Measurements from ENCODE around the gene MICAL3.
A peak's percentile ranks its signal among the peaks of the same experiment; 100 is the strongest.

Gene MICAL3

DNA sequence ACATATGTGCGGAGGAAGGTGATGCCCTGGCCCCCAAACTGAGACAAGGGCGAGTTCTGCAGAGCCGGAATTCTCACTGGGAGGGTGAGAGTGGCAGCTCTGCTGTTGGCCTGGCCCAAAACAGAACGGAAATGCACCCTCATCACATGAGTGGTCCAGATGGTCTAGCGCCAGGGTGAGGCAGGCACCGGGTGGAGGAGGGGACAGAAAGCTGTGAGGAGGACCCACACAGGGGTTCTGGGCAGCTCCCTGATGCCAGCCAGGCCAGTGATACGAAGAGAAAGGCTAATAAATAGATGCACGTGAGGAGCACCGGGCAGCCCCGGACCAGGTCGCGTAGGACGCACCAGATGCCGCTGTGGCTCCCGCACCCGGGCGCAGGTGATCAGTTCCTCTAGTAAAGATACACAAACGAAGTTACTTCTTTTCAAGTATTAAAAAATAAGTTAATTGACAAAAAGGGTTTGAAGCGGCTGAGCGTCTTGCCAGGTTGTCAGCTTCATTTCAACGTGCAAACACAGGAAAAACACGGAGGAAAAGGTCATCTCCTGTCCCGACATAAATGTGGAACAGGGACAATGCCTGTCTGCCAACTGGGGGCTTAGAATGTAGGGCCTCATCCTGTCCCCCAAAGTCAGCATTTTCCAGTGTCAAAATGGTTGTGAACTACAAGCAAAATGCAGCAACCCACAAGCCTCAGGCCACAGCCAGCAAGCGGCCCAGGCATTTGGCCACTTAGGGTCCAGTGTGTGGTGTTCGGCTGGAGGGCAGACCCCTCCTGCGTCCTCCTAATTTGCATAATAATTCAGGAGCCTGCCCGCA, 234.8 kb downstream of the MICAL3 start:
- H3K9me3 ChIP-seq (ENCODE audit: control insufficient read depth, low read length), result no peaks in the 10 kb centered on the region
- H3K27me3 ChIP-seq (replicated peaks; ENCODE audit: control insufficient read depth, insufficient read depth, low read length), result no peaks in the 10 kb centered on the region
- H3K9ac ChIP-seq (ENCODE audit: low read length), result no peak overlapping the region
- H3K4me3 ChIP-seq (ENCODE audit: low read length), result no peak overlapping the region
- H3K36me3 ChIP-seq (ENCODE audit: control insufficient read depth, insufficient read depth, low read length, severe bottlenecking), result peaks cover 23% of the 10 kb centered on the region
- peaks cover 15% of the 10 kb centered on the region for H3K4me1 ChIP-seq (ENCODE audit: control insufficient read depth, insufficient read depth, low read length)
- no peak for DNase-seq (ENCODE audit: low read depth)

GRCh38 chr22:17788528-17789378, 235.6 kb downstream of the MICAL3 start:
- Histone ChIP-seq H3K36me3 (ENCODE audit: control insufficient read depth, insufficient read depth, low read length, severe bottlenecking) (peaks cover 23% of the 10 kb centered on the region), H3K9me3 (ENCODE audit: control insufficient read depth, low read length) (no peaks in the 10 kb centered on the region), H3K9ac (ENCODE audit: low read length) (no peak overlapping the region), H3K27me3 (replicated peaks; ENCODE audit: control insufficient read depth, insufficient read depth, low read length) (no peaks in the 10 kb centered on the region), H3K4me3 (ENCODE audit: low read length) (no peak overlapping the region), H3K4me1 (ENCODE audit: control insufficient read depth, insufficient read depth, low read length) (peaks cover 15% of the 10 kb centered on the region)
- DNase-seq (ENCODE audit: low read depth), result no peak

- no peaks in the 10 kb centered on the region for H3K9me3 ChIP-seq (ENCODE audit: control insufficient read depth, low read length)
- no peak overlapping the region for H3K9ac ChIP-seq (ENCODE audit: low read length)
- no peaks in the 10 kb centered on the region for H3K27me3 ChIP-seq (replicated peaks; ENCODE audit: control insufficient read depth, insufficient read depth, low read length)
- peaks cover 20% of the 10 kb centered on the region for H3K4me1 ChIP-seq (ENCODE audit: control insufficient read depth, insufficient read depth, low read length)
- peaks cover 23% of the 10 kb centered on the region for H3K36me3 ChIP-seq (ENCODE audit: control insufficient read depth, insufficient read depth, low read length, severe bottlenecking)
- DNase-seq (ENCODE audit: low read depth), result no peak
- no peak overlapping the region for H3K4me3 ChIP-seq (ENCODE audit: low read length)
These were observed 236.5 kb downstream of the MICAL3 start for GRCh38 chr22:17787716-17788330.

DNA sequence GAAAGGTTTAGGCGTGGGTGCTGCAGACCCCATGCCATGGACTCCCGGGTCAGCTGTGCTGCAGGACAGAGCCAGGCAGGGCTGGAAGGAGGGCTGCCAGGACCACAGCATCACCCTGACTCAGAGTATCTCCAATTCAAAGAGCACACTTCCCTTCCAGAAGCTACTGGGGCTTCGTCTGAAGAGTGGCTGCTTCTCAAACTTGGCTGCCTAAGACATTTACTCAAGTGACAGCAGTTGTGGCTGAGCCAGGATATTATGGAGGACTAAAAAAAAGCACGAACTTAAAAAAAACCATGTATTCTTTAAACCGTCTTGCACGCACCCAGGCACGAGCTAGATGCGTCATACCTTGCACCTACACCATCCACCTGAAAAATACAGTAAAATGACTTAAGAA, 237.1 kb downstream of the MICAL3 start:
- H3K4me3 ChIP-seq (ENCODE audit: low read length), result no peak overlapping the region
- H3K9me3 ChIP-seq (ENCODE audit: control insufficient read depth, low read length), result no peaks in the 10 kb centered on the region
- H3K9ac ChIP-seq (ENCODE audit: low read length), result peak overlapping the region; percentile 5
- peaks cover 23% of the 10 kb centered on the region for H3K36me3 ChIP-seq (ENCODE audit: control insufficient read depth, insufficient read depth, low read length, severe bottlenecking)
- DNase-seq (ENCODE audit: low read depth), result no peak
- H3K27me3 ChIP-seq (replicated peaks; ENCODE audit: control insufficient read depth, insufficient read depth, low read length), result no peaks in the 10 kb centered on the region
- H3K4me1 ChIP-seq (ENCODE audit: control insufficient read depth, insufficient read depth, low read length), result peaks cover 23% of the 10 kb centered on the region

DNA sequence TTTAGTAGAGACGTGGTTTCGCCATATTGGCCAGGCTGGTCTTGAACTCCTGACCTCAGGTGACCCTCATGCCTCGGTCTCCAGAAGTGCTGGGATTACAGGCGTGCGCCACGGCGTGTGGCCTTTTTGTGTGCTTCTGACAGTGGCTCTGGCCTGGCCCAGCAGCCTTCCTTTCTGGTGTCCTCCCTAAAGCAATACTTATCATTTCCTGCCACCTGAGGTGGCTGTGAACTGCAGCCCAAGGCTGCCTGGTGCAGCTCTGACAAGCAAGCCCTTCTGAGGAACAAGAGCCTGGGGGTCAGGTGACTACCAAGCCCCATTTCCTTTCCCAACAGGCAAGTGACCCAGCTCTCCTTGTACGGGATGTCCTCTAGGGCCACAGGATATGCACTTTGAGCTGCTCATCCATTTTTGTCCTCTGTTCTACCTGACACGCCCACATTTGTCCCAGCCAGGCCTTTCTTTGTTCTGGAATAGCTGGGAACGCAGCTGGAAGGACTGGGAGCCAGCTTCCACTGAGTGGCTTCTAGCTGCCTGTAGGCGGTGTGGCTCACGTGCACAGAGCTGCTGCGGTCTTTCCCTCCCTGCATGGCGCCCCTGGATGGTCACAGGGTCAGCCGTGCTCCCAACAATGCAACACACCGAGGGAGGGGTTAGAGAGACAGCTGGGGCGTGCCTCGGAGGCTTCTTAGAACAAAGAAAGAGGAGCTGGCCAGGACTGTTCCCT, 237.8 kb downstream of the MICAL3 start:
- Histone ChIP-seq H3K27me3 (replicated peaks; ENCODE audit: control insufficient read depth, insufficient read depth, low read length) (no peaks in the 10 kb centered on the region), H3K4me3 (ENCODE audit: low read length) (no peak overlapping the region), H3K4me1 (ENCODE audit: control insufficient read depth, insufficient read depth, low read length) (peaks cover 29% of the 10 kb centered on the region), H3K36me3 (ENCODE audit: control insufficient read depth, insufficient read depth, low read length, severe bottlenecking) (peaks cover 23% of the 10 kb centered on the region), H3K9ac (ENCODE audit: low read length) (peak overlapping the region; percentile 5), H3K9me3 (ENCODE audit: control insufficient read depth, low read length) (no peaks in the 10 kb centered on the region)
- no peak for DNase-seq (ENCODE audit: low read depth)

GRCh38 chr22:17785185-17786184, 238.9 kb downstream of the MICAL3 start:
- Histone ChIP-seq H3K4me3 (ENCODE audit: low read length) (no peak overlapping the region), H3K4me1 (ENCODE audit: control insufficient read depth, insufficient read depth, low read length) (peaks cover 37% of the 10 kb centered on the region), H3K9me3 (ENCODE audit: control insufficient read depth, low read length) (no peaks in the 10 kb centered on the region), H3K36me3 (ENCODE audit: control insufficient read depth, insufficient read depth, low read length, severe bottlenecking) (peaks cover 20% of the 10 kb centered on the region), H3K27me3 (replicated peaks; ENCODE audit: control insufficient read depth, insufficient read depth, low read length) (no peaks in the 10 kb centered on the region), H3K9ac (ENCODE audit: low read length) (no peak overlapping the region)
- DNase-seq (ENCODE audit: low read depth), result peak; percentile 22

- Histone ChIP-seq H3K9ac (ENCODE audit: low read length) (no peak overlapping the region), H3K4me3 (ENCODE audit: low read length) (no peak overlapping the region), H3K36me3 (ENCODE audit: control insufficient read depth, insufficient read depth, low read length, severe bottlenecking) (peaks cover 13% of the 10 kb centered on the region), H3K27me3 (replicated peaks; ENCODE audit: control insufficient read depth, insufficient read depth, low read length) (no peaks in the 10 kb centered on the region), H3K9me3 (ENCODE audit: control insufficient read depth, low read length) (no peaks in the 10 kb centered on the region), H3K4me1 (ENCODE audit: control insufficient read depth, insufficient read depth, low read length) (peaks cover 37% of the 10 kb centered on the region)
- DNase-seq (ENCODE audit: low read depth), result no peak
These were observed 239.6 kb downstream of the MICAL3 start for GRCh38 chr22:17784776-17785175.

- H3K27me3 ChIP-seq (replicated peaks; ENCODE audit: control insufficient read depth, insufficient read depth, low read length), result no peaks in the 10 kb centered on the region
- no peak for DNase-seq (ENCODE audit: low read depth)
- no peak overlapping the region for H3K9ac ChIP-seq (ENCODE audit: low read length)
- H3K36me3 ChIP-seq (ENCODE audit: control insufficient read depth, insufficient read depth, low read length, severe bottlenecking), result peaks cover 10% of the 10 kb centered on the region
- no peaks in the 10 kb centered on the region for H3K9me3 ChIP-seq (ENCODE audit: control insufficient read depth, low read length)
- no peak overlapping the region for H3K4me3 ChIP-seq (ENCODE audit: low read length)
- peaks cover 37% of the 10 kb centered on the region for H3K4me1 ChIP-seq (ENCODE audit: control insufficient read depth, insufficient read depth, low read length)
These were observed 240.4 kb downstream of the MICAL3 start for GRCh38 chr22:17783773-17784480.

DNA sequence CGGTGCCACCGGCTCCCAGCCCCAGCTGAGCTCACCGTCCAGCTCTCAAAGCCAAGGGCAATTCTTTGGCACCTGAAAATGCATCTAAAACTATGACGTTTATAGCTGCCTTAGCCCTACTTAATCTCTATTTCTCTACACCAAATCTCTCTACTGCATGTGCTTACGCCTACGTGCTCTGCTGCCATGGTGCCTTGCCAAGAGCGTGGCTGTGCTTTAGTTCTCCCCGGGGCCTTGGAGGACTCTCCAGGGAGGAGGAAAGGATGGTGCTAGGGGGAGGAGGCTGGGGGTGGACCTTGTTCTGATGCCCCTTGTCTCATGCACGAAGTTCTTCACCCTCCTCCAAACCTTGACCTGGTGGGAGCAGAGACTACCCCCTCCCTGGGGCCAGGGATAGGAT, 241.0 kb downstream of the MICAL3 start:
- no peak overlapping the region for H3K4me3 ChIP-seq (ENCODE audit: low read length)
- H3K27me3 ChIP-seq (replicated peaks; ENCODE audit: control insufficient read depth, insufficient read depth, low read length), result no peaks in the 10 kb centered on the region
- H3K36me3 ChIP-seq (ENCODE audit: control insufficient read depth, insufficient read depth, low read length, severe bottlenecking), result peaks cover 4% of the 10 kb centered on the region
- H3K9ac ChIP-seq (ENCODE audit: low read length), result no peak overlapping the region
- H3K4me1 ChIP-seq (ENCODE audit: control insufficient read depth, insufficient read depth, low read length), result peaks cover 37% of the 10 kb centered on the region
- H3K9me3 ChIP-seq (ENCODE audit: control insufficient read depth, low read length), result no peaks in the 10 kb centered on the region
- DNase-seq (ENCODE audit: low read depth), result no peak
